ENCODE data around the gene NIBAN1.
A peak's percentile ranks its signal among the peaks of the same experiment; 100 is the strongest.

Gene NIBAN1

GRCh38 chr1:184974056-184974836, at the start of gene NIBAN1:
NIBAN1 (minus strand) TSS chr1:184974508; CDS start chr1:184974356, 152 bp downstream.
- Histone ChIP-seq H3K9ac (ENCODE audit: low read length) (peak within 1 kb of the TSS; percentile 36; the same call in 1 of the 2 replicates), H3K4me1 (ENCODE audit: low read length) (0 out of 2 replicates have a peak, but pooled peaks cover 3% of the 10 kb centered on the region), H3K27me3 (replicated peaks; ENCODE audit: insufficient read depth, low read length) (peaks cover 37% of the 10 kb centered on the region), H4K20me1 (ENCODE audit: insufficient read depth, low read length) (no peaks in the 10 kb centered on the region), H3F3A (ENCODE audit: insufficient read depth, low read length) (peaks cover 5% of the 10 kb centered on the region; the same call in 1 of the 2 replicates), H3K36me3 (replicated peaks; ENCODE audit: insufficient read depth, low read length) (no peaks in the 10 kb centered on the region), H3K9me2 (replicated peaks; ENCODE audit: insufficient read depth, low read length) (no peaks in the 10 kb centered on the region), H2AFZ (ENCODE audit: low read length) (peak within 1 kb of the TSS; percentile 73), H3K79me2 (ENCODE audit: low read length) (no peaks in the 10 kb centered on the region), H3K4me3 (ENCODE audit: low read length) (peak within 1 kb of the TSS; percentile 67), H3K9me3 (replicated peaks; ENCODE audit: insufficient read depth, low read length) (no peaks in the 10 kb centered on the region), H3K27ac (ENCODE audit: low read length) (no peak within 1 kb of the TSS; the same call in 1 of the 2 replicates), H3K4me2 (ENCODE audit: low read depth, low read length) (peak within 1 kb of the TSS; percentile 84)
- peak; percentile 58 for DNase-seq
- no peak for TF ChIP-seq EZH2phosphoT487 (IDR thresholded peaks at IDR 0.05; ENCODE audit: low read length)
- TF ChIP-seq CTCF (IDR thresholded peaks at IDR 0.05; ENCODE audit: low read length), result no peak
- TF ChIP-seq EZH2 (optimal IDR thresholded peaks at IDR 0.05; ENCODE audit: low read depth, low read length), result no peak

- H3K9ac ChIP-seq (ENCODE audit: low read length), result no peak overlapping the region
- no peak overlapping the region for H3K4me2 ChIP-seq (ENCODE audit: low read depth, low read length)
- H3K27ac ChIP-seq (ENCODE audit: low read length), result no peak overlapping the region
- no peaks in the 10 kb centered on the region for H3K9me3 ChIP-seq (replicated peaks; ENCODE audit: insufficient read depth, low read length)
- H3K79me2 ChIP-seq (ENCODE audit: low read length), result no peaks in the 10 kb centered on the region
- no peaks in the 10 kb centered on the region for H3K27me3 ChIP-seq (replicated peaks; ENCODE audit: insufficient read depth, low read length)
- H3F3A ChIP-seq (ENCODE audit: insufficient read depth, low read length), result no peaks in the 10 kb centered on the region
- H4K20me1 ChIP-seq (ENCODE audit: insufficient read depth, low read length), result no peaks in the 10 kb centered on the region
- no peaks in the 10 kb centered on the region for H3K4me1 ChIP-seq (ENCODE audit: low read length)
- no peak for DNase-seq
- no peaks in the 10 kb centered on the region for H3K9me2 ChIP-seq (replicated peaks; ENCODE audit: insufficient read depth, low read length)
- no peak overlapping the region for H2AFZ ChIP-seq (ENCODE audit: low read length)
- no peak overlapping the region for H3K4me3 ChIP-seq (ENCODE audit: low read length)
- no peaks in the 10 kb centered on the region for H3K36me3 ChIP-seq (replicated peaks; ENCODE audit: insufficient read depth, low read length)
- TF ChIP-seq EZH2phosphoT487 (IDR thresholded peaks at IDR 0.05; ENCODE audit: low read length) (no peak), CTCF (IDR thresholded peaks at IDR 0.05; ENCODE audit: low read length) (no peak), EZH2 (optimal IDR thresholded peaks at IDR 0.05; ENCODE audit: low read depth, low read length) (no peak)
Measured at GRCh38 chr1:185017966-185018365, 43.7 kb upstream of the NIBAN1 start.

- H3F3A ChIP-seq (ENCODE audit: insufficient read depth, low read length), result no peaks in the 10 kb centered on the region
- H3K9me3 ChIP-seq (replicated peaks; ENCODE audit: insufficient read depth, low read length), result no peaks in the 10 kb centered on the region
- no peak overlapping the region for H3K9ac ChIP-seq (ENCODE audit: low read length)
- no peaks in the 10 kb centered on the region for H3K36me3 ChIP-seq (replicated peaks; ENCODE audit: insufficient read depth, low read length)
- TF ChIP-seq EZH2 (optimal IDR thresholded peaks at IDR 0.05; ENCODE audit: low read depth, low read length) (no peak), CTCF (IDR thresholded peaks at IDR 0.05; ENCODE audit: low read length) (no peak), EZH2phosphoT487 (IDR thresholded peaks at IDR 0.05; ENCODE audit: low read length) (no peak)
- no peak overlapping the region for H3K4me2 ChIP-seq (ENCODE audit: low read depth, low read length)
- no peaks in the 10 kb centered on the region for H4K20me1 ChIP-seq (ENCODE audit: insufficient read depth, low read length)
- no peak overlapping the region for H3K27ac ChIP-seq (ENCODE audit: low read length)
- no peaks in the 10 kb centered on the region for H3K27me3 ChIP-seq (replicated peaks; ENCODE audit: insufficient read depth, low read length)
- no peaks in the 10 kb centered on the region for H3K9me2 ChIP-seq (replicated peaks; ENCODE audit: insufficient read depth, low read length)
- H2AFZ ChIP-seq (ENCODE audit: low read length), result no peak overlapping the region
- no peak overlapping the region for H3K4me3 ChIP-seq (ENCODE audit: low read length)
- no peak for DNase-seq
- no peaks in the 10 kb centered on the region for H3K79me2 ChIP-seq (ENCODE audit: low read length)
- no peaks in the 10 kb centered on the region for H3K4me1 ChIP-seq (ENCODE audit: low read length)
Measured at GRCh38 chr1:185017338-185017737, 43.0 kb upstream of the NIBAN1 start.

All from MM.1S (cell line).